Measurements from ENCODE around the gene NINJ2. TPM values are rescaled to one million over a fixed set of nuclear protein-coding genes. Genes with fewer than 3 reads are reported as not detected.

Gene NINJ2
- polyA plus RNA-seq, 2 of the 4 experiments (the other 2 are of a cell fraction) = 0.76 to 1.2 TPM

- TF ChIP-seq POLR2AphosphoS2 (conservative IDR thresholded peaks at IDR 0.05; ENCODE audit: low read length) = no peak
- TF ChIP-seq CEBPB (IDR thresholded peaks at IDR 0.05) = no peak
Observed at GRCh38 chr12:645563-646071, 17.6 kb downstream of the NINJ2 start (continued).

GRCh38 chr12:644818-645552 is 18.3 kb downstream of the NINJ2 start:
- FAIRE-seq (no peak), DNase-seq (ENCODE audit: low read depth in 1 of 2, low spot score in 1 of 2) (no peak), ATAC-seq (no peak)
- ChIA-PET POLR2A (interaction anchor here (0.6 kb wide), 1 partner anchor 98 kb away, joined by 3 read pairs; no protein-coding TSS in a partner anchor), CTCF (interaction anchor here (0.7 to 4.0 kb wide), 7 partner anchors 27 to 106 kb away, joined by 3 to 24 read pairs (median 5); partner anchors contain the start of gene WNK1)
- Histone ChIP-seq H3K27ac (peak overlapping the region; percentile 98), H3K4me3 (no peak overlapping the region), H3K4me2 (peak overlapping the region; percentile 48), H3K9me3 (no peaks in the 10 kb centered on the region), H3K4me1 (peaks cover 46% of the 10 kb centered on the region)
- TF ChIP-seq SREBF2 (IDR thresholded peaks at IDR 0.05) (no peak), MAFK (IDR thresholded peaks at IDR 0.05; ENCODE audit: partially characterized antibody) (peak; percentile 66), CBX2 (IDR thresholded peaks at IDR 0.05; ENCODE audit: borderline replicate concordance, low read depth) (no peak)
- WGBS (ENCODE audit: missing lambda C conversion rate) = 67% methylated on average over 6 of the region's 6 CpGs

GRCh38 chr12:644303-644639 is 19.0 kb downstream of the NINJ2 start:
- TF ChIP-seq KDM1A (IDR thresholded peaks at IDR 0.05; ENCODE audit: low read depth) = peak; percentile 76; the same call in 1 of the 2 replicates
- no peak for TF ChIP-seq ZC3H11A (IDR thresholded peaks at IDR 0.05)
- Histone ChIP-seq H3K4me1 (peaks cover 46% of the 10 kb centered on the region), H3K9me3 (0 out of 3 replicates have a peak, but pooled peaks cover 2% of the 10 kb centered on the region), H3K27ac (peak overlapping the region; percentile 98; a peak in 5 of 6 replicates), H3K4me3 (no peak overlapping the region), H3K4me2 (no peak overlapping the region; the same call in 2 of the 3 replicates)
- 96% methylated on average over 6 of the region's 6 CpGs for WGBS (ENCODE audit: missing lambda C conversion rate)
- POLR2A ChIA-PET = no interaction called here
- no peak for ATAC-seq
- no peak for DNase-seq (ENCODE audit: low read depth in 1 of 2, low spot score in 1 of 2)
- CTCF ChIA-PET = interaction anchor here (1.1 to 4.0 kb wide), 7 partner anchors 20 to 107 kb away, joined by 3 to 24 read pairs (median 12); partner anchors contain the start of gene WNK1
- no peak for FAIRE-seq

- ATAC-seq (no peak), DNase-seq (ENCODE audit: low read depth in 1 of 2, low spot score in 1 of 2) (no peak), FAIRE-seq (no peak)
- Histone ChIP-seq H3K27ac (peak overlapping the region; percentile 98), H3K4me2 (peak overlapping the region; percentile 89), H3K4me1 (peaks cover 46% of the 10 kb centered on the region), H3K4me3 (peak overlapping the region; percentile 50; the same call in 2 of the 3 replicates), H3K9me3 (0 out of 3 replicates have a peak, but pooled peaks cover 2% of the 10 kb centered on the region)
- ChIA-PET POLR2A (interaction anchor here (1.1 to 2.9 kb wide), 5 partner anchors 11 to 108 kb away, joined by 3 to 31 read pairs (median 15); no protein-coding TSS in a partner anchor), CTCF (interaction anchor here (1.1 to 2.9 kb wide), 7 partner anchors 11 to 107 kb away, joined by 3 to 24 read pairs (median 9); no protein-coding TSS in a partner anchor)
- no peak for TF ChIP-seq POLR2AphosphoS2 (conservative IDR thresholded peaks at IDR 0.05; ENCODE audit: low read length)
- TF ChIP-seq POLR2A (IDR thresholded peaks at IDR 0.05; ENCODE audit: low read length) = 0 out of 2 replicates have a peak, but pooled peaks have one; percentile 13
- peak; percentile 37 for TF ChIP-seq MAFK (IDR thresholded peaks at IDR 0.05; ENCODE audit: partially characterized antibody)
- 91% methylated on average over 32 of the region's 33 CpGs for WGBS (ENCODE audit: missing lambda C conversion rate)
Observed at GRCh38 chr12:643475-644302, 19.6 kb downstream of the NINJ2 start.

GRCh38 chr12:642633-643474 is 20.4 kb downstream of the NINJ2 start:
- H3K27ac ChIP-seq = peak overlapping the region; percentile 98
- ChIA-PET CTCF (interaction anchor here (0.7 to 2.9 kb wide), 12 partner anchors 10 to 169 kb away, joined by 3 to 24 read pairs (median 5); no protein-coding TSS in a partner anchor), POLR2A (interaction anchor here (0.8 to 2.9 kb wide), 8 partner anchors 10 to 307 kb away, joined by 3 to 31 read pairs (median 4); partner anchors contain the start of gene RAD52)
- peak; percentile 82 to 83 for DNase-seq (ENCODE audit: low read depth in 1 of 2, low spot score in 1 of 2)
- 37% methylated on average over 38 of the region's 95 CpGs for WGBS (ENCODE audit: missing lambda C conversion rate)
- FAIRE-seq = no peak
- peak overlapping the region; percentile 50 for H3K4me3 ChIP-seq
- peak overlapping the region; percentile 89 for H3K4me2 ChIP-seq
- H3K9me3 ChIP-seq = 0 out of 3 replicates have a peak, but pooled peaks cover 2% of the 10 kb centered on the region
- peak; percentile 73 to 88 for ATAC-seq
- H3K4me1 ChIP-seq = peaks cover 49% of the 10 kb centered on the region
- no peak for TF ChIP-seq BHLHE40 (IDR thresholded peaks at IDR 0.05; ENCODE audit: low read depth, low read length)
- no peak for TF ChIP-seq RFX5 (IDR thresholded peaks at IDR 0.05)
- no peak for TF ChIP-seq JUNB (IDR thresholded peaks at IDR 0.05)
- TF ChIP-seq FOSL2 (IDR thresholded peaks at IDR 0.05) = no peak
- no peak for TF ChIP-seq FOSL2 (CRISPR knock-in tag; IDR thresholded peaks at IDR 0.05)
- no peak for TF ChIP-seq KDM5A (IDR thresholded peaks at IDR 0.05)
- no peak for TF ChIP-seq ZC3H11A (IDR thresholded peaks at IDR 0.05)
- TF ChIP-seq TFCP2L1 (CRISPR knock-in tag; IDR thresholded peaks at IDR 0.05) = no peak
- 0 out of 2 replicates have a peak, but pooled peaks have one; percentile 13 for TF ChIP-seq HOXB5 (CRISPR knock-in tag; IDR thresholded peaks at IDR 0.05)
- no peak for TF ChIP-seq ZFP36 (IDR thresholded peaks at IDR 0.05; ENCODE audit: borderline replicate concordance, partially characterized antibody)
- no peak for TF ChIP-seq RARB (CRISPR knock-in tag; IDR thresholded peaks at IDR 0.05)
- no peak for TF ChIP-seq MAZ (IDR thresholded peaks at IDR 0.05; ENCODE audit: borderline replicate concordance, low read depth, low read length)
- peak in 1 of 2 experiments; percentile 13; a peak in 2 of 5 replicates for TF ChIP-seq RAD21 (conservative IDR thresholded peaks at IDR 0.05 in 1 of 2, IDR thresholded peaks at IDR 0.05 in 1 of 2)
- no peak for TF ChIP-seq ESRRA (IDR thresholded peaks at IDR 0.05; ENCODE audit: borderline replicate concordance, low read length)
- TF ChIP-seq MAFK (IDR thresholded peaks at IDR 0.05; ENCODE audit: partially characterized antibody) = no peak
- no peak for TF ChIP-seq HMGXB4 (CRISPR knock-in tag; IDR thresholded peaks at IDR 0.05; ENCODE audit: borderline replicate concordance)

Data from A549 (cell line).